GM19238 (cell line): ENCODE measurements around the gene TTC12.
A peak's percentile ranks its signal among the peaks of the same experiment; 100 is the strongest.
"Not testable (repeated sequence)": the region's sequence is repeated elsewhere in the genome, so short reads cannot be mapped to it uniquely, and the experiment has no call there.

Source experiments
- DNase-seq: peaks from one replicate; pipeline ENCODE4 v3.0.0; 2011; ENCODE audit warnings: low spot score; ENCODE audit not compliant: insufficient read length

TTC12 gene

DNA sequence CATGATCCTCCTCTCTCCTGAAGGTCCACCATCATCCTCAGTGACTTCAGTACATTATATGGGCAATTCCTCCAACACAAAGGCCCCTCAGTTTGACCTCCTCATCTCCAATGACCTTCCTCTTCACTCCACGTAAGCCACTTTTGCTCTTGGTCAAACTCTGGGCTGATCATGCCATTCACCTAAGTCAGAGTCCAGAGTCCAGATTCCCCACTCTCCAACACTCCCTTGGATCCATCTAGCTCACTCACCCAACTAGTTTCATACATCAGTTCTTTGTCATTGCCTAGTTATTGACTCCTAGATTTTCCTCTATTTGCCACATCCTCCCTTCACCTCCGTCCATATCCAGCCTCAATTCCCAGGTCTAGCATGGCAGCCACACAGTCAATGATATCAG is 30.5 kb upstream of the TTC12 start:
- no peak for DNase-seq

DNA sequence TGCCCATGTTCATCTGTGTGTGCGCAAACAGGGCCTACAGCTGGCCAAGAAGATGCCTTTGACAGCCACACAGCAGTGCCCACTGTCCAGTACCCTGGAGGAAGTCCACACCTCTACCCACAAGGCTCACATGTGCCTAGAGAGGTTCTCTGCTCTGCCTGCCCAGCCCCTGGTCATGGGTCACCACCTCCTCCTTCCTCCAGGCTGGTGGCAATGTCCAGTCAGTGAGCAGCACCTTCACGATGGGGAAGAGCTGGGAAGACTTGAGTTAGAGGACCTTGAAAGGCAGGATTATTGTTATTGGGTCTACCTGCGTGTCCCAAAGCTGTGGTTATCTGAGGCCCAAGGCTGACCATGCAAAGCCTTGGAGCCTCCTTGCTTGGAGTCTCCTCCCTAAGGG is 28.4 kb upstream of the TTC12 start:
- no peak for DNase-seq

DNA sequence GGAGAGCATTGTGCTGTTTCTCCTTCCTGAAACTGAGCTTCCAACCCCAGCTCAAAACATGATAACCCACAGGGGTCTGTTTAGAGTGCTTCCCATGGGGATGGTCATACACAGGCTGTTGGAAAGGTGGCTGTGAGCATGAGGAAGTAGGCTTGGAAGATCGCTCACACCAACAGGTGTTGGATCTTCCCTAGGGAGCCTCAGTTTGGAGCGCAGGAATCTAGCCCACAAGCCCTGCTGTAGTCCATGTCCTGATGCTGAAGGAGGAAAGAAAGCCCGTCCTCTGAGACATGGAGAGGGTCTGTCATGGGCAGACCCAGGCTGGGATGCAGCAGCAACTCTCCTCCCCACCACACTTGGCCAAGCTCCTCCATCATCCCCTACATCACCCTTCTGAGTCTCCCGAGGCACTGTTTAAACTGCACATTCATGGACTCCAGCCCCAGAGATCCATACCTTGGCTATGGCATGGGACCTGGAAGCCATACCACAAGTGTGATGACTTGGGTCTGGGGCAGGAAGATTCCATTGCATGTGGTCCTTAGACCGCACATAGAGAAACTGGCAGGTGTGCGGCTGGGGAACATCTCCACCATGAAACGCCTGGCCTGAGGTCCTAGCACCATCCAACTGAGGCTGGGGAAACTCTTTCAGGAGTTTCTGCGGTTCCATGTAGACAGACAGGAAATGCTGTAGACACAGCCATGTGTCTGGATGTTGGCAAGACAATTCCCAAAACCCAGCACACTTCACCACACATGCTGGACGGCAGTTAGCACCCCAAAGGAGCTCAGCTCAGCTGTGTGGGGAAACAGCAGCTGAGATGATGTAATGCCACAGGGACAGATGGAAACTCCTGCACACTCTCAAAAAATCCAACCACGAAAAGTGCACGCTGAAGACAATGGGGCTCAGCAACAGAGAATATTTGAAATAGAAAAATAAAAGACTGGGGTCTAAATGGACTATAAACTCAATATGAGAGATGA is 27.6 kb upstream of the TTC12 start:
- DNase-seq: no peak

GRCh38 chr11:113287801-113288200 is 26.6 kb upstream of the TTC12 start:
- no peak for DNase-seq

DNA sequence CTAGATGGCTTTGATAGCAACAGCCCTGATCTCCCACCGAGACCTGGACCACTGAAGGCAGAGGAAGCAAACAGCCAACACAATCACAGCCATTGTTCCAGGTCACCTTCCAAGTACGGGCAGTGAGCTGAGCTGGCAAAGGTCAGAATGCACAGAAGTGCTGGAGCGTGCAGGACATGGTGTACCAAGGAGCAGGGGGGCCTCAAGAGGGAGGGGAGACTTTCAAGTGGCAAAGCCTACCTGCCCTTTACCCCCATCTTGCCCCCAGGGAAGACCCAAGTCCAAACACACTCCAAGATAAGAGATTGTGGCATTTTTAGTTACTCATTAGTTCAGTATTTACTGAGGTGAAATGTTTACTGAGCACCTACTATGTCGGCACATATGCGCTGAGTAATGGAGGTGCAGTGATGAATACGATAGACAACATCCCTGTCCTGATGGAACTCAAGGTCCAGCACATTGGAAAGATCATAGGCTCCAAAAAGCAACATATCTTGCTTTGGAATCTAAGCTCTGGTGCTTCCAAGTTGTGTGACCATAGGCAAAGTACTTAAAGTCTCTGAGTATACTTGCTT is 26.0 kb upstream of the TTC12 start:
- DNase-seq: no peak

- peak; percentile 60 for DNase-seq
These were observed 24.8 kb upstream of the TTC12 start for GRCh38 chr11:113289431-113290187.

GRCh38 chr11:113293936-113294335 is 20.4 kb upstream of the TTC12 start:
- DNase-seq: no peak

DNA sequence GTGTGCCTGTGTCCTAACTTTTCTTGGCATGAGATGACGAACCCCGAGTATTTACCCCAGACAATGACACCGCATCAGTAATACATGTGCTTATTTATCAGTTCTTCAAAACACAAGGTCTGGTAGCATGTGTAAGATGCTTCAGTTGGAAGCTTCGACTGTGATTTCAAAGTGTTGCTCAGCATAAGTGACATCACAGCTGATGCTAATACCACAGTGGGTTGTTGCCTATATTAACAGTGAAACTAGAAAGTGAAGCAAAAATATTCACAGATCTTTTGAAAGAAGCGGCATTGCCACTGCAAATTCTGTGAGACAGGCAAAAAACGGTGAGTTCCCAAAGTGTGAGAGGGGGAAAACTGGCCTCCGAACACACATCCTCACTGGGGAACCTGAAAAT is 18.4 kb upstream of the TTC12 start:
- DNase-seq: no peak

- DNase-seq: no peak
These were observed 17.8 kb upstream of the TTC12 start for GRCh38 chr11:113296447-113297205.

- not testable (repeated sequence) for DNase-seq
These were observed 15.9 kb upstream of the TTC12 start for GRCh38 chr11:113298496-113298895.

DNA sequence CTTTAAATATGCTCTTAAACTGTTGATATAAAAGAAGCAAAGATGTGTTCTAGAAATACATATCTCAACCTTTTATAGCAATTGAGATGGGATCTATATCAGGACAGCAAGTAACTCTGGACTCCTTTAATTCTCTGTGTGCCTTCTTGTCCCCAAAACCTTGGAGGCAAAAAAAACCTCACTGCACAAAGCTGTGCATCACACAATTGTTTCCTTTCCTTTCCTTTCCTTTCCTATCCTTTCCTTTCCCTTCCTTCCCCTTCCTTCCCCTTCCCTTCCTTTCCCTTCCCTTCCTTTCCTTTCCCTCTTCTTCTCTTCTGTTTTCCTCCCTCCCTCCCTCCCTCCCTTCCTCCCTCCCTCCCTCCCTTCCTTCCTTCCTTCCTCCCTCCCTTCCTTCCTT is 9.5 kb upstream of the TTC12 start:
- DNase-seq: no peak

DNA sequence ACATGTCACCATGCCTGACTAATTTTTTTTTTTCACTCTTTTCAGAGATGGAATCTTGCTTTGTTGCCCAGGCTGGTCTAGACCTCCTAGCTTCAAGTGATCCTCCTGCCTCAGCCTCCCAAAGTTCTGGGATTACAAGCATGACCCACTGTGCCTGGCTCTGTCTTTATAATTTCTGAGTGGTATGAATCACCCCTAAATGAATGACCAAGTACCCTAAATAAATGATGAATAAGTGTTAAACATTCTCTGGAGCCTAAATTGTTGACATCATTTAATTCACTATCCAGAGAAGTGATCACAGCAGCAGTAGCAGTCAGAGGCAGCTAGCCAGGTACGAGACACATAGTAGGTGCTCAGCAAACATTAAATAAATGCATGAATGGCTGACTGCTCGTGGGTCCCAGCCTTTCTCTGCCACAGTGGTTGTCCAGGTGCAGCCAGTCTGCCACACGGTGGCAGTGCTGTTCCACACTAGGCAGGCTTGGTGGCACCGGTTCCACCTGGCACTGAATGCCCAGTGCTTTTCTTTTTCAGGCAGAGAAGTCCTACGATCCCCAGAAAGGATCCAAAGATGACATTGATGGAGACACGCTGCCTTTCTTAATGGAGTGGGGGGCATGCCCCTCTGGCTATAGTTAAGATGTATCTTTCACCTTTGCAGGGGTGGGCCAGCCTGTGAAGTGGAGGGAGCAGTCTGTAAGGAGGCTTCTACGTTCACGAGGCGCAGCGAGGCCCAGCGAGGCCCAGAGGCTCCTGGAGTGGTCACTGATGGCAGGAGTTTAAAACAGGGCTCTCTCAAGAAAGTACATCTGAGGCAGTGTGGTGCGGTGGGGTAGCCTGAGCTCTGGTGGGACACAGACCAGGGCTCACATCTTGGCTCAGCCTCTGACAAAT is 8.7 kb upstream of the TTC12 start:
- peak; percentile 46 for DNase-seq

- DNase-seq: no peak
These were observed 5.8 kb upstream of the TTC12 start for GRCh38 chr11:113308601-113309000.

- no peak for DNase-seq
These were observed 2.8 kb upstream of the TTC12 start for GRCh38 chr11:113311536-113311935.

DNA sequence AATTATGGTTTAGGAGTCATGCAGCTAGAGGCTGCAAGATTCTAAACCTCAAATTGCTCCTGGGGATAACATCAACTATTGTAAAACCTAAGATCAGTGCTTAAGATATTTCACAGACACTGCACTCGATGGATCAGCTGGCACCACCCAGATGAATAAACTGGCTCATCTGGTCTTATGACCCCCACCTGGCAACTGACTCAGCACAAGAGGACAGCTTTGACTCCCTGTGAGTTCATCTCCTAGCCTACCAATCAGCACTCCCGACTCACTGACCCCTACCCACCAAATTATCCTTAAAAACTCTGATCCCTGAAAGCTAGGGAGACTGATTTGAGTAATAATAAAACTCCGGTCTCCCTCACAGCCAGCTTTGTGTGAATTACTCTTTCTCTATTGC is 782 bp upstream of the TTC12 start:
- DNase-seq: no peak

GRCh38 chr11:113314065-113314388 is 356 bp upstream of the TTC12 start:
- no peak for DNase-seq

- DNase-seq: no peak
These were observed 1.4 kb downstream of the TTC12 start for GRCh38 chr11:113315811-113316210.

DNA sequence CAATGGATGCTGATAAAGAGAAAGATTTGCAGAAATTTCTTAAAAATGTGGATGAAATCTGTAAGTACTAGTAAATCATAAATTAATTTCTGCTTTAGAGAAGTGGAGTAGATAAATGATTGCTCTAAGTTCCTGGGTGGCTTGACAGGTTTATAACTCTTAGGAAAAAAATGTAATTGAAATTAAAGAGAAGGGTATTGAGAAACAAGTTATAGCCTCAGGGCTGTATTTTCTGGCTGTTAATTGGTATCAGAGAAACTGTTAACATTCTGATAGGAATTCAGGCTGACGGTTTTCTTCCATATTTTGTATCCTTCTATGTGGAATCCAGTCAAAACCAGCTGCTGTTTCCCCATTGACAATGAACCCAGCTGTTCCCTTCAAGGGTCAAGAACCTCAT is 1.9 kb downstream of the TTC12 start:
- no peak for DNase-seq

DNA sequence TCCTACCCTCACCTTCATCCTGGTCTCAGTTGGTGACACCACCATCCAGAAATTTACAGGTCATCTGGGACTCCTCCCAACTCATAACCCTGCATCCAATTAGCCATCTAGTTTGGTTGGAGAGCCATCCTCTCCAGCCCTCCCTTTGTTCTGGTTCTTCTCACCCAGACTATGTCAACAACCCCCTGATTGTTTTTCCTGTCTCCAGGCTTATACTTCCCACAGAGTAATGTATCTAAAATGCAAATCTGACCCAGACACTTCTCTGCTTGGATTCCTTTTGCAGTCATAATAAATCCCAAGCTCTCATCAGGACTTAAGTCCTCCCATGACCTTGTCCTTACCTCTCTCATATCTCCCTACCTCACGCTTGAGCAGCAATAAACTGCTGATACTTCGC is 3.0 kb downstream of the TTC12 start:
- DNase-seq: no peak

DNA sequence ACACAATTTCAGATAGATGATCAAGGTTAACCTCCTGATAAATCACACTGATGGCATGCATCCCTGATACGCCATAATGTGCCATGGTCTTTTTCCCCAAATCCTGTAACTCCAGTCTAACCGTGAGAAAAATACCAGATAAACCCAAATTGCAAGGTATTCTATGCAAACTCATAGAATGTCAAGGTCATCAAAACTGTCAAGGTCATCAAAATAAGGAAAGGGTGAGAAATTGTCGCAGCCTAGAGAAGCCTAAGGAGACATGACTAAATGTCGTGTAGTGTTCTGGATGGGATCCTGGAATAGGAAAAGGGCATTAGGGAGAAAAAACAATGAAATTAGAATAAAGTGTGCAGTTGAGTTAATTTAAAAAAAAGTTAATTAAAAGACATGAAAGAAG is 4.7 kb downstream of the TTC12 start:
- no peak for DNase-seq

GRCh38 chr11:113322158-113322557 is 7.8 kb downstream of the TTC12 start:
- no peak for DNase-seq
